HG03457 (cell line): ENCODE data around the gene CCDC74B.
"Not testable (repeated sequence)": the region's sequence is repeated elsewhere in the genome, so short reads cannot be mapped to it uniquely, and the experiment has no call there.

ENCODE experiments used
- ATAC-seq: cut with Tn5 transposase; IDR thresholded peaks from one replicate; pipeline ENCODE4 v1.9.1; 2021; ENCODE audit warnings: moderate number of reproducible peaks; ENCODE audit not compliant: unreplicated experiment

Gene CCDC74B

DNA sequence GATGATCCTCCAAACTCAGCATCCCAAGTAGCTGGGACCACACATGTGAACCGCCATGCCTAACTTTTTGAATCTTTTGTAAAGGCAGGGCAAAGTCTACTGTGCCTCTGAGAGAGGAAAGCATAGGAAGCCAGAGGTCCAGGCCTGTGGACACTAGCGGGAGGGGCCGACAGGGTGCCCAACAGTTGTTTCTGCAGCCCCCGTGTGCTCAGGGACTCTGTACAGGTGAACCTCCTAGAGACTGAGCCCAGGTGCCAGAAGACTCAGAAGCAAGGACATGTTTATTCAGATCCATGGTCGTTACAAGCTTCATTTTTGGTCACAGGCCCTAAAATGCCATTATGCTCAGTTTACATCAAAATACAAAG lies 6.2 kb upstream of the CCDC74B start:
- not testable (repeated sequence) for ATAC-seq

DNA sequence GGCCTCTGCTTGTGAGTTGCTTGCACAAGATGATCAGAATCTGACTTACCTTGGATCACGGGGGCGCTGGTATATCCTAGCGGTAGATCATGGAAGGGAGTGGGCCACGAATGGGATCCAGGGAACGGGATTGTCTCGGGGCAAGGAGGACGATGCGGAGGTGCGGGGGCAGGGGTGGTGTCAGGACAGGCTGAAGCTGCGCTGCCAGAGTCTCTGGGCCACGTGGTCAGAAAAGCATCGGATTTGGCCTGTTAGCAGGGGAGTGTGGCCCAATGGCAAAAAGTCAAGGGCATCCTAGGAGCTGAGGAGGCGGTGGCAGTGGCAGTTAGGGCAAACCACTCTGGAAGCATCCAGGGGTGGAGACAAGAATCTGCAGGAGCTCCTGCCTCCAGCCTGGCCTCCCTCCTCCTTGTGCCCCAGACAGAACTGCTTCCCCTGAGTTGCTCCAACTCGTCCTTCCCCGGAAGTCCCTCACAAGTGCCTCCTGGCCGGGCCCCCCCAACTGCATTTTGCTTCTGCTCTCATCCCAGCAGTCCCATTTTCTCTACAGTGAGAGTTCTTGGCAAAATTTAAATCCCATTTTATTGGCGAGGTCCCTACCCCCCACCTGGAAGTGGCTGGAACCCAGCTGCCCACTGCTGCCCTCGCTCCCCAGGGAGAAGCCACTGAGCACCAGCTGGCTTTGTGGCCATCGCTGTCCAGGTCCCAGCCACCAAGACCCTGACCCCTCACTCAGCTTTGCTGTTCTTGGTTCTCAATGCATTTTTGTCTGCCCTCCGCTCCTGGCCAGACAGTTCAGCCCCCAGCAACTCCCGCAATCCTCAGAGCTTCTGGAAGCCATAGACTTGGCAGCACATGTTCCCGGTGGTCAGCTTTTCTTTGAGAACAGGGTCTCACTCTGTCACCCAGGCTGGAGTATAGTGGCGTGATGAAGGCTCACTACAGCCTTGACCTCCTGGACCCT lies 5.6 kb upstream of the CCDC74B start:
- no peak for ATAC-seq

DNA sequence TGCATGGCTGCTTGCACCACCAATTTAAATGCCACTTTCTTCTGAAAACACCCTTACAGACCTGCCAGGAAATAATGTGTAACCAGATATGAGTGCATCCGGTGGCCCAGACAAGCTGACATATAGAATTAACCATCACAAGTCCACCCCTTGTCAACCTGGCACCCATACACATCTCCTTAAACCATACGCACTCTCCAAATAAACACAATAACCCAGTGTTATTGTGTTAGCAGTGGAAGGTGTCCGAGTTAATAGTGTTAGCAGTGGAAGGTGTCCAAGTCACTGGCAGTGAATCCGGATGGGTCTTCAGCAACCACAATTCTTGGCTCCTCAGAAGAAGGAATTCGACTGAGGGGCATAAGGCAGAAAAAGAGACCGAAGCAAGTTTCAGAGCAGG lies 3.6 kb upstream of the CCDC74B start:
- not testable (repeated sequence) for ATAC-seq

DNA sequence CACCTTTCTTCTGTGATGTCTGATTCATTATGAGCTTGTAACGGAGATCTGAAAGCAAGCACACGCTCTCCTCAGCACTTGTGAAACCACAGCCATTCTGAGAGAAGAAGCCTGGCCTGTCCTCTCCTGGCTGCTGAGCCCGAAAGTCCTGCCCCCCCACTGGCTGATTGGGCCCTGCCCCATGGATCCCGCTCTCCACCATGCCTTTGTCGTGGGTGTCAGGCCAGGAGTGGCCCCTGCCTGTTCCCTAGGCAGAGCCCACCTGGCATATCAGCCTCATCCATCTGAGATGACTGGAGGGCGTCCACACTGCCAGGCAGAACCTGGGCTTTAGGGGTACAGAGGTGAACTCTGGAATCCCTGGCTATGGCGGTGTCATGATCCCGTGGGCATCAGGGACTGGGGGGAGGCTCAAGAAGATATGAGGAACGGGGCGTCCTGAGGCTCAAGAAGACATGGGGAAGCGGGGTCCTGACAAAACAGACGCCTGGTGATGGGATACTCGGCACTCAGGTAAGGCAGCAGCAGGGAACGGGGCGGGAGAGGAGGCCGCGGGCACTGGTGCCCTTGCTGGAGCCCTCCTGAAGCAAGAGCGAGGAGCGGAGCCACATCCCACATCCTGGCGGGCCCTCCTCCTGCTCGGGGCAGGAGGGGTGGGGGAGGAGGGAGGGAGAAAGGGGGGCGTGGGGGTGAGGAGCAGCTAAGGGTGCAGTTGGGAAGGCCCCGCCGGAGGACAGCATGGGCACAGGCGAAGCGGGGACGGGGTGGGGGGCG lies 1.5 kb downstream of the CCDC74B start:
- not testable (repeated sequence) for ATAC-seq

DNA sequence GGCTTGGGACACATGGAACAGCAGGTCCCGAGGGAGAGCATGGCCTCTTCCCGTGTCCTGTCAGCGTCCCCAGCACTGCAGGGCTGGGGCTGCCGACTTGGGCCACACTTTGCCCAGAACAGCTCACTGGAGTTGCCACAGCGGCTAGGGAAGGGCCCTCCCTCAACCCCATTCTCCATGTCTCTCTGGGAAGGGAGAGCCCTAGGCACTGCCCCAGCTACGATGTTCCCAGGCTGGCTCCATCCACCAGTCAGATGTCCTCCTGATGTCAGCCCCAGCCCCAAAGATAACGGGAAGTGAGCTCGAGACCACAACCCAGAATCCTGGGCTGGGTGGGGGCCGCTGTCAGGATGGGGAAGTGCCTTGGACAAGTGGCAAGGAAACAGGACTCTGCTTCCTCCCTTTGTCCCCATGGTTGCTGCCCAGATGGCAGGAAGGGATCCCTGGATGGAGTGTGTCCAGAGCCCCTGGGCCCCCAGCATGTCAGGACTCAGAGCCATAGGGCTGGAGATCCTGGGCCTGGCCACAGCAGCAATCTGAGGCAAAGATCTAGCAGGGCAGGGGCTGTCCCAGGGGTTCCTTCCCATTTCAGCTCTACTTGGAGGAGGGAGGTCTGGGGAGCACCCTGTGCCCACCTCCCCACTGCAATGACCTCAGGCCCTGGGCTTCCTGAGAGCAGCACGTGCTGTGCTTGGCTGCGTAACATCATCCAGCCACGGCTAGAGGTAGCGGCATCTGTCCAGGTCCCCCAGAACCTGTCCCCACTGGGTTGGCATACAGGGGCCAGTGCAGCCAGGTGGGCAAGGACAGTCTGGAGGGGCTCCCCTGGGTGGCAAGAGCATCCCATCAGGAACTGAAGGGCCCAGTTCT lies 2.3 kb downstream of the CCDC74B start:
- ATAC-seq, result not testable (repeated sequence)

DNA sequence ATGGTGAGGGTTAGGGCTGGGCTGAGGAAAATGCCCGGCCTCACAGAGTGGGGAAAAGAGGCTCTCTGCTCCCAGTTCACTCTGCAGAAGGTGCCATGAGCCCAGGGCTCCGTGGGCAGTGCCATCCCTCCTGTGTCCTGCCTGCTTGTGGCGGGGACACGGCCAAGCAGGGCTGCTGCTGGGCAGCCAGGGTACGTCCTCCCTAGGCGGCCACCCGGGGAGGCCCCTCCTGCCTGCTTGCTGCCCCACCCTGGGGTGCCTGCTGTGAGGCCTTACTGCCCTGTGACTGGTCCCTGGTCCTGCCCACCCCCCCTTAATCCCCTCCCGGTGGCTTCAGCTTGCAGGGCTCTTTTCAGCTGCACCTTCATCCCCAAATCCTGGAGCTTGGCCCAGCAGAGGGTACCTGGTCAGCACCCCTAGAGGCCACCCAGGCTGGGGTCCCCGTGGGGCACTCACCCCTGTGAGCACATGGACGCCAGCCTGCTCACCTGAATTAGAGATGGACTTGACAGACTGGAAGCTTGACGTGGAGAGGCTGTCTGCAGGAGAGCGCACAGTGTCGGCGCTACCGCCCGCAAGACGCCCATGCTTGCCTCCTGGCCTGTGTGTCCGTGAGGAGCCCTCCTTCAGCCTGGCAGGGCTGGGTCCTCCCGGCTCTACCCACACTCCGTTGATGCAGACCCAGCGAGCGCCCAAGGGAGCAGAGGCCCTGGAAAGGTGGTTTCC lies 3.1 kb downstream of the CCDC74B start:
- not testable (repeated sequence) for ATAC-seq

DNA sequence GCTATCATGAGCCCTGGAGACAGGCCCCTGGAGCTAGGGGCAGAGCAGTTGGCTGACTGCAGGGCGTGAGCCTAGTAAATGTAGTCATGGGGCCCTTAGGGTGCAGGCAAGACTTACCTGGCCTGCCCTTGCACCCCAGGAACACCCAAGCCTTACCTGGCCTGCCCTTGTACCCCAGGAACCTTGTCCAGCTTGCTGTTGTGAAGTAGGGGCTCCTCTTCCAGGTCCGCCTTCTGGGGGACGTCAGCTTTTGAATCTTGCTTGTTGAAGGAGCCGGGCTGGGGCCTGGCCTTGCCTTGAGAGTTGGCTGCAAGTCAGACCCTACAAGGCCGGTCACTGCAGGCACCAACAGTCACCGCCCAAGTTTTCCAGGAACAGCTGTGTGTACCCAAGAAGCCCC lies 3.9 kb downstream of the CCDC74B start:
- not testable (repeated sequence) for ATAC-seq

DNA sequence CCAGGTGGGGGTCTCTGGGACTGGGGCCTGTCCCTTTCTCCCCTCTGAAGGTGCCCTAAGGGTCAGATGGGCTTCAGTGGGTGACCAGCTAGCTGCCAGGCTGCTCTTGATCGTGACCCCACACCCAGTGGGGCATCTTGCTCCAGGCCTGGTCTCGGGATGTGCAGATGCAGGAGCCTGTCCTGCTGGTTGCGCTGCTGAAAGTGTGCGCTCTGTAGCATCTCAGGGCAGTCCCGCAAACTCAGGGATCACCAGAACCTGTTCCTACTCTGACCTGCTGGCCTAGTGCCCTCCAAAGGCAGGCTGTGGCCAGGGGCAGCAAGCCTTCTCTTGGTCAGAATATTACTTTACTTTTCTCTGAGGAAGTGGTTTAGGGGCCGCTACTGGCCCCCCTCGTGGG lies 4.4 kb downstream of the CCDC74B start:
- not testable (repeated sequence) for ATAC-seq

DNA sequence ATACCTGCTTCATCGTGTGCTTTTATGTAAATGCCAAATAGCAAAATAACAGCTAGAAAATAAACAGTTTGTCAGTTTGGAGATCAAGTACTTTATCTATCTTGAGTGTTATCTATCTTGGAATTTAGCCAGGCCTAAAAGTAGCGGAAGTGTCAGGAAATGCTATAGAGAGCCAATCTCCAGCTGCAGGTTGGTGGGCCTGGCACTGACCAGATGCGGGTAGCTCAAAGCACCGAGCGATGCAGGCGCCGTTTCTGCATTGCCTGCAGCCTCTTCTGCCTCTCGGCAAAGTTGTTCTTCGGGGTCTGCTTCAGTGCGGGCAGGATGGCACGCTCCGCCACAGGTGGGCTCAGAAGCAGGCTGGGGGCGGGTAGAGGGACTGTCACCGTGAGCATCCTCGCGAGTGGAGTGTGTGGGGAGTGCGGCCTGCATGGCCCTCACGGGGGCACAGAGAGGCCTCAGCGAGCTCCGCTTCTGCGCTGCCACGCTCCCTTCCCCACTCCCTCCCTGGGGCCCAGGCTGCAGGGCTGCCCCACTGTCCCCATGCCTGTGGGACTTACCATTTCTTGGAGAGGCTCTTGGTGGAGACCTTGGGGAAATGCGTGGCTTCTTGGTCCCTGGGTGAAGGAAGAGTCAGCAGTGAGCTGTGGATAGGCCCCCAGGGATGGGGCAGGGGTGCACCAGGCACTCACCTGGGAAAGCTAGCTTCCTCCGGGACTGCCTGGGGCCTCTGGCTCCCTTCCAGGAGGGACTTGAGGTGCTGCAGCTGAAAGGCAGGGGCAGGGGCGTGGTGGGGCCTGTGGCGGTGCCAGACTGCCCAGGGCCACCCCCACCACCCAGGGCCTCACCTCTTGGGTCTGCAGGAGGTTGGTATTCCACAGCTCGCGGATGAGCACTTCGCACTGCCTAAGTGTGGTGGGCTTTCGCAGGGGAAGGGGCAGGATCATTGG lies 5.3 kb downstream of the CCDC74B start:
- not testable (repeated sequence) for ATAC-seq

DNA sequence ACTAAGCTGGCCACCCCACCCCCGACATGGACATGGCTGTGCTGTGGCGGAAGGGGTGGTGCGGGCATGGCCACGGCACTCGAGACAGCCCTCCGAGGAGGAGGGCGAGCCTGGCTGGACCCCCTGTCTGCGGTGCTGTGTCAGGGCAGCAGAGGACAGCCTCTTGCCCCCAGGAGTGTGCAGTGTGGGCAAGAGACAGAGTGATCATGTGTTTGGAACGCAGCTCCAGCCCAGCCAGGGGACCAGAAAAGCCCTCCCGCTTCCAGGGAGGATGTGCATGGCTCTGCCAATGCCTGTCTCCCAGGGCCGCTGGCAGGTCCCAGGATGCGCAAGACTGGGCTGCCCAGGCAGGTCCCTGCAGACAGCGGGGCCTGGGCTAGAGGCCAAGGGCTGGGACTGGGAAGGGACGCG lies 6.1 kb downstream of the CCDC74B start:
- not testable (repeated sequence) for ATAC-seq

DNA sequence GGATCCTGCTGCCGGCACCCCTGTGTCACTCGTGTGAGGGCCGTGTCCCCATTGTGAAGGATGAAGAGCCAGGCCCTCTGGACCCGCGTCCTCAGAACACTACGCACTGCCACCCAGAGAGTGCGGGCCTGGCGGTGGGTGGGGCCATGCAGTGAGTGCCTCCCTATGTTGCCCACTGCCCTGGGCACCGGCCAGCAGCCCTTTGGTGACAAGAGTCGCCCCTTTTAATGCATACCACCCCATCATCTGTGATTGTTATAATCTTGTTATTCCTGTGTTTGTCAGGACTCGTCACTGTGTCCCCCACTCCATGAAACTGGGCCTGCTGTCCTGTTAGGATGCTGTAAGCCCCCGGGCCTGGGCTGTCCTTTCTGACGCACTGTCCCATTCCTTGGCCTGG lies 6.6 kb downstream of the CCDC74B start:
- ATAC-seq, result not testable (repeated sequence)

DNA sequence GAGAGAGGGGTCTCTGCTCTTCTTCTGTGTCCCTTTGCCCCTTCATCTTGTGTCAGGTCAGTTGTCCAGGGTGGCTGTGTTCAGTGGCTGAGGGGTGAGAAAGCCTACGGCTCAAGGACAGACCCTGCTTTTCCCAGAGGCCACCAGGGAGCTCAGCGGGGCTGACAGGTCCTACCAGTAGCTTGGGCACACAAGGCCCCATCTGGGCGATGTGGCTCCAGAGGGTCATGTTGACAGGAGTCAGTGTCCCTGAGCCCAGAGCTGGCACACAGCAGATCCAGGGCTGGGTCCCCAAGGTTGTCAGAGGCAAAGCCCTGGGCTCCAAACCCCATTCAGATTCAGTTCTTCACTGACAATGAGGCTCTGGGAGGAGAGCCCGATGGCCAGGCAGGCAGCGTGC lies 7.8 kb downstream of the CCDC74B start:
- ATAC-seq, result not testable (repeated sequence)

DNA sequence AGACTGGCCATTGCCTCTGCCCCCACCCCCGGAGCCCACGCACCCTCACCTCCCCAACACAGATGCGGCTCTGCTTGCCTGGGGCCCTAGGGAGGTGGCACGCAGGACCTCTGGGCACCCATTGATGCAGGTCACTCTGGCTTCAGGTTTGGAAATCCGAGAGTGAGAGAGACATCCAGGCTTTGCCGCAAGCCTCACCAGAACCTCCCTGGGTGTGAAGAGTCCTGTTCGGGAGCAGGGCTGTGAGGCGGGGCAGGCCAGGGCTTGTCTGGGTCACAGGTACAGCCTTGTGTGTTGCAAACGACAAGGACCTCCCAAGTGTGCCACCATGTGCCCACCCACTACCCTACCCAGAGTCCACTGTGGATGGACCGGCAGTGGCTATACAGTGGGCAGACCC lies 8.4 kb downstream of the CCDC74B start:
- ATAC-seq, result not testable (repeated sequence)

DNA sequence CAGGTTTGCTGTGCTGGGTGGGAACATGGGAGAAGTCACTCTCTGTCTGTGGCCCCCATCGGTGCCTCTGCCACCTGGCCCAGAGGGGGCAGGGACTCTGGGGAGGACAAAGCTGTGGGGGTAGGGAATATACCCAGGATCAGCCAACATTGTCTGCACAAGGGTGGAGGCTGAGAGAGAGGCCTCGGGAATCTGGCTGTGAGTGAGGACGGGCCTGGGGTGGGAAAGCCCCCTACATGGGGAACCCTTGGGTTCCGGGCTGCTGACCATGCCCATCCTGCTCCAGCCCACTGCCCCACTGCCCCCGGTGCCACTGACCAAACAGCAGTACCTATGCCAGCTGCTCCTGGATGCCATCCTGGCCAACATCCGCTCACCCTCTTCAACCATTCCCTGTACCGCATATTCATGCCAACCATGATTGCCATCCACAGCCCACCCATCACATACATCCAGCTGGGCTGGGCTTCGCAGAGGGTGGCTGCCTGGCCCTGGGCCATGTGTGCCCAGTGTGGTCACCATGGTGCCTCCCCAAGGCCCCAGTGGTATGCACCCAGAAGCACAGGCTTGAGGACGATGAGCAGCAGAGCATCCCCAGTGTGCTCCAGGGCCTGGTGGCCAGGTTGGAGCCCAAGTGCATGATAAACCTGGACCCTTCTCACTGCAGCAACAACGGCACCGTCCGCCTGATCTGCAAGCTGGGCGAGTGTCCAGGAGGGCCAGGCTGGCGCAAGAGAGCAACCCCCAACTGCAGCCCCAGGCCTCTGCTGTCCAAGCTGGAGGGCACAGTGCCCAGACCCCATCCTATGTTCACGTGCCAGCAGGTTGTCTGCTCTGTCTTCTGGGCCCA lies 9.0 kb downstream of the CCDC74B start:
- no peak for ATAC-seq

DNA sequence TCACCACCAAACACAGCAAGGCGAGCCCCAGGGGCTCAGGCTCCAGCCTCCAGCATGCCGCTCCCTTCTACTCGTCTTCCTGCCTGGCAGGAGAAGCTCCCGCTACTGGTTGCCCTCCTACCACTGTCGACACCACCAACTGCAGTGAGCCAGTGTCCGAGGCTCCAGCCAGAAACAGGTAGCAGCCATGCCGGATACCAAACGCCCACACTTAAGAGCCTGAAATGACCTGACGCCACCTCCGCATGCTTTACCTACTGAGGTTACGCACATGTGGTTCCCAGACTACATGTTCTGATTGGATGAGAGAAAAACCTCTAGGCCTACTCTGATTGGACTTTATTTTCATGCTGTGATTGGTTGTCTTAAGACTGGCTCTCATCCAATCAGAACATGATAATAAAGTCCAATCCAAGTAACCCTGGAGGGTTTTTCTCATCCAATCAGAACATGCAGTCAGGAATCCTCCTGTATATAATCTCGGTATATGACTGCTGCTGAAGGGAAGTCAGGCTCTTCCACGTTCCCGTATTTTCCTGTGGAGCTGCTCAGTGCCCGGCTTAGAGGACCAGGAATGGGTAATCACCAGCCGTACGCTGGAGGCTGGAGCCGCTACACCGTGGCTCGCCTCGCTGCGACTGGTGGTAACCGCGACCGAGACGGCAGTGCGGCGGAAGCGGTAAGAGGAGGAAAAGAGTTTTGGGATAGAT lies 15.6 kb downstream of the CCDC74B start, which contains the start of gene POTEF:
Gene POTEF (minus strand): TSS at position 103 of the 710 bp plus-strand sequence. CDS start 8,707 bp downstream, outside the sequence.
- ATAC-seq, result not testable (repeated sequence)

DNA sequence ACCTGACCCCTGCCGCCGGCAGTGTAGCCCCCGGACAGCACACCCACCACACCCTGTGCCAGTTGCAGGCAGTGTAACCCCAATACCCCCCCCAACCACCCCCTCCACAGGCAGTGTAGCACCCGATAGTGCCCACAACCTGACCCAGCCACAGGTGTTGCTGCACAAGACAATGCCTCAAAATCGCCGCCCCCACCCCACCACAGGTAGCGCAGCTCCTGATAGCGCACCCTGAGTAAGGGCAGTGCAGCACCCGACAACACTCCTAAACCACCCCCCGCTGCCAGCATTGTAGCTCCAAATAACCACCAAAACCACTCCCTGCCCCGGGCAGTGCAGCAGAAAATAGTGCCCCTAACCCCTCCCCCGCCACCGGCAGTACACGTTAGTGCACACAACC lies 16.4 kb downstream of the CCDC74B start:
- not testable (repeated sequence) for ATAC-seq

DNA sequence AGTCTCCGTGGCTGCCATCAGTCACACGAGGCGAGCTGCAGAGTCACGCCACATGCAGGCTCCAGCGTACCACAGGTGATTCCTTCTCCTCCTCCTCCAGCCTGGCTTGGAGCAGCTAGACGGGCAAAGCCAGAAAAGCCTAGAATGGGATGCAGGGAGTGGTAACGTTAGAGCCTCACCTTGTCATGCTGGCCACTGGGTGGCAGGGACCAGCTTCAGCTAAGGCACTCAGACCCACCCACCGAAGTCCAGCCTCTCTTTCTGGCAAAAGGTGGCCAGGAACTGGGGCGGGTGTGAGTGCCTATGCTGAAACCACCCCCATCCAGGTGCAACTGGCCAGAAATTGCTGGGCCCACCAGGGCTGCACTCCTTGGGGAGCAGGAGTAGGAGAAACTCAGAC lies 17.2 kb downstream of the CCDC74B start:
- not testable (repeated sequence) for ATAC-seq
